Hematopoietic multipotent progenitor cell treated with erythropoietin and hydrocortisone succinate and interleukin-3 and kit ligand, for 17 days (in vitro differentiated cells): ENCODE measurements around the gene PPRC1.
"Not testable (repeated sequence)": the region's sequence is repeated elsewhere in the genome, so short reads cannot be mapped to it uniquely, and the experiment has no call there.

Source experiments
- DNase-seq: peaks from one replicate; pipeline ENCODE4 v3.0.0-alpha.2; 2015; ENCODE audit warnings: low spot score

PPRC1 gene

GRCh38 chr10:102188941-102189898 lies 56.4 kb downstream of the PPRC1 start:
- DNase-seq = not testable (repeated sequence)

GRCh38 chr10:102191956-102192355 lies 59.1 kb downstream of the PPRC1 start:
- DNase-seq = no peak

GRCh38 chr10:102195296-102195870 lies 62.5 kb downstream of the PPRC1 start:
- DNase-seq = no peak

GRCh38 chr10:102196893-102197292 lies 64.1 kb downstream of the PPRC1 start:
- DNase-seq = no peak

- no peak for DNase-seq
These were observed 65.2 kb downstream of the PPRC1 start for GRCh38 chr10:102198027-102198426.
